GM04504 (cell line): ENCODE results near the gene TNFRSF8.

Source experiments
- DNase-seq: peaks from one replicate; pipeline ENCODE4 v3.0.0-alpha.2; 2012; ENCODE audit warnings: low read depth

Gene TNFRSF8

DNA sequence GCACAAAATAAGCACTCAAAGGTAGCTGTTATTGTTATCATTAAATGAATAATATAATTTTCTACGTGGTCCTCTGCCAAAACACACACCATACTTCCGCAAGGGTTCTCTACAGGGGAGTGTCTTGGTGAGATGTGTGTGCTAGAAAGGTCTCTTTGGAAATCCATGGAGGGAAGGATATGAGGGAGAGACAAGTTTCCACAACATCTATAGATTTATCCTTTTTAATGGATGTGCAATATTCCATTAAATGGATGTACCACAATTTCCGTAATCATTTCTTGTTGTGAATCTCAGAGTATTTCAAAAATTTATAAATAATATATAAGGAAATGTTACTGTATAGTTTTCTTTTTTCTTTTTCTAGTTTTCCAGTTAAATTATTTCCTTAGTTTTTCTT, 2.6 kb upstream of the TNFRSF8 start:
- DNase-seq: no peak

DNA sequence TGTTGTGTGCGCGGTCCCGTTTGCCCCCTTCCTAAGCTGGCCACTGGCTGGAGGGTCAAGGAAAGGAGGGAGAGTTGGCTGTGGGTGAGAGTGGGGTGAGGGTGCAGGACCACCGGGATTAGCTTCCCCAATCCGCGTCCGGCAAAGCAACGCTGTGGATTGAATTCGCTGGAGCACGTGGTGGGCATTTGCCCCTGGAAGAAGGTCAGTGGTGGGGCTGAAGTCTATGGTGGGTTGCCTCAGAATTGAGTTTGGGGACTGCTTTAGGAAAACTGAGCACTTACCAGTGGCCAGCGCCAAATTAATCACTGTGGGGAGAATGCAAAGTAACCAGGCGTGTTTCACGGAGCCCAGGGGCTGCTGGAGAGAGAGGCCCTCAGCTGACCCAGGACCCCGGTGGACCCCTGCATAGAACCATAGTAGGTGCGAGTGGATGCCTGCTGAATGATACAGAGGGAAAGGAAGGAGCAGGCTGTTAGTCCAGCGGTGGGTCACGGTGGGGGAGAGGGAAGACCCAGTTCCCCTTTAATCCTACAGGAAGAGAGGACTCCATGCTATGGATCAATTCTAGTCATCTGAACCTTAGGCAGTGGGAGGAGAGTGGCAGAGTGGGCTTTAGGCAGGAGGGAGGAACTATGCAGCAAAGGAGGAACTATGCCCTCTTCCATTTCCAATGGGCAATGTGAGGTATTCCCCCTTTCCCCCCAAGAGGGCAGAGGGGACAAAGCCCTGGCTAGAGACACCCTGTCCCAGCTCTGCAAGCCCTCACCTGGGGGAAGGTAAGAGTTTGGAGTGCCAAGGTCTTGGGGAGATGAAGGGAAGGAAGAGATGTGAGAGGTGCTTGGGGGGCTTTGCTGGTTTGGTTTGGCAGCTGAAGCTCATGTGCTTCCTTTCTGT, 1.2 kb downstream of the TNFRSF8 start:
- no peak for DNase-seq

DNA sequence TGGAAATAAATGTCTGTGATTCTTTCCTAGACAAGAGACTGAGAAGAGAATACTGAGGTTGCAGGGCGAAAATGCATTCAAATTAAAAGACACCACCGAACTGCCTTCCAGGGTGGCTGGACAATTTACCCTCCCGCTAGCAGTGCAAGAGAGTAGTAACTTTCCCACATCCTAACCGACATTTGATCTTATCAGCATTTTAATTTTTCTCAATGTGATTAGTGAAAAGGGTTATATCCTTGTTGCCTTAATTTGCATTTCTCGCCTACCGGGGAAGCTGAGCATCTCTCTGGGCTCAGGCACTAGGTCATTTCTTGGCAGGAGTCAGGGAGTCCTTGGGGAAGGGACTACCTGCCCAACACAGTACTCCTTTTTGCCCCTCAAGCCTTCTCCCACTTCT, 2.8 kb downstream of the TNFRSF8 start:
- DNase-seq: no peak

DNA sequence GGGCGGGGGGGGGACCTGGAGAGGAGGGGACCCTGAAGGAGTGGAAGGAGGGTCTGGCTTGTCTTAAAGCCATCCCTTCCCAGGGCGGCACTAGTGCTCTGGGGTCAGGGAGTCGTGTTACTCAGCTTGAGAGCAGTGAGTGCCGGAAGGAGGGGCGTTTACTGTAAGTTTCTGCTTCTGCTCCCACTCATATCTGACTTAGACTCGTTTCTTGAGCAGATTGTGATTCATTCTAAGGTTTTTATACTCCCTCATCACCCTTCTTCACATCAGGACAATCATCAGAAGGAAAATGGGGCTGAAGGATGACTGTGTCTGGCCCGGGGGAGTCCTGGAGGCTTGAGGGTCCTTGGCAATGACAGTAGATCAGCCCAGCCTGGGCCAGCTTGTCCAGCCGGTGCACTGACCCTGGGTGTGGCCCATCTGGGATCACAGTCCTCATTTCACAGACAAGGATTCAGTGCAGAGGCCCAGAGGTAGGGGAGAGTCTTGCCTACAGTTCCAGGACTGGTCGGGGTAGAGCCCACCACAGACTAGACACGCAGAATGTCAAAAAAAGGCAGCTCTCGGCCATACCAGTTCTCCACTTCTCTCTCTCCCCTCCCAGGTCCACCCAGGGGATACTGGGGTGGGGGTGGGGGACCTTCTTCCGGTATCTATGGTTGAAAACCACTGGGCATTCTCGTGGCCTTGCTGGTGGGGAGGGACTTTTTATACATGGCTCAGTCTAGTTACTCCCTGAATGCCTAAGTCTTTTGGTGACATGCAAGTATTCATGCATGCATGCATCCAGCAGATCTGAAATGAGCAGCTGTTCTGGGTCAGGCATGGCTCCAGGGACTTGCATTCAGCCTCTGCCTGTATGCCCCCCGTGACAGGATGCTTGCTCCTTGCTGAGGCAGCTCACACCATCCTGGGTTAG, 5.1 kb downstream of the TNFRSF8 start:
- DNase-seq: no peak

DNA sequence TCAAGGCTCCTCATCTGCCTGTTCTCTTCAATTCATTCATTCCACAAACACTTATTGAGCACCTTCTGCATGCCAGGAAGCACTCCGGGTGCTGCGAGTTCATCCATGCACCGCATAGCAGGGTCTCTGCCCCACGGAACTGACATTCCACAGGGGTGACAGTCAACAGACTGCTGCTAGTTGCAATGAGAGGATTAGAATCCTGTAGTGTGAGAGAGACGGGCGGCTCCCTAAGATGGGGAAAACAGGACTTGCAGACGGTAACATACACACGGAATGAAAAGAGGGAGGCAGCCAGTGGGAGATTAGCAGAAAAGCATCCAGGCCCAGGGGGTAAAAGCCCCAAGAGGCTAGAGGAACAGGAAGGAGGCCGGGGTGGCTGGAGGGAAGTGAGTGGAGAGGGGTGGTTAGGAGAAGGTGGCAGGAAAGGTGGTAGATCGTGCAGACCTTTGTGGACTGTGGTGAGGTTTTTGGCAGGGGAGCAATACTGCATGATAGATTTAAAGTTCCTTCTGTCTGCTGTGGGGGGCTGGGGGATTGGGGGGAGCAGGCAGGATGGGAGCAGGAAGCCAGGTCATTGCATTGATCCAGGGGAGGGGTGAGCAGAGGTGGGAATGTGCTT, 6.6 kb downstream of the TNFRSF8 start:
- DNase-seq: no peak

DNA sequence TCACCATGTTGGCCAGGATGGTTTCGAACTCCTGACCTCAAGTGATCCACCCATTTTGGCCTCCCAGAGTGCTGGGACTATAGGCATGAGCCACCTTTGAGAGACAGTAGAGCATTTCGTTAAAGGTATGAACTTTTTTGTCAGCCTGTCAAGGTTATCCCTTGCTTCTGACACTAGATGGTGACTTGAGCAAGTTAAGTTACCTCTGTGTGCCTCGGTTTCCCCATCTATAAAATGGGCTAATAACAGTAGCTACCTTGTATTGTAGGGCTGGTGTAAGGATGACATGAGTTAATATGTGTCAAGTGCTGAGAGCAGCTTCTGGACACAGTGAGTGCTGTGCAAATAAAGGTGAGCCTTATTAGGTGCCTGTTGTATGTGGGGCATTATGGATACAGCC, 8.8 kb downstream of the TNFRSF8 start:
- DNase-seq: no peak

DNA sequence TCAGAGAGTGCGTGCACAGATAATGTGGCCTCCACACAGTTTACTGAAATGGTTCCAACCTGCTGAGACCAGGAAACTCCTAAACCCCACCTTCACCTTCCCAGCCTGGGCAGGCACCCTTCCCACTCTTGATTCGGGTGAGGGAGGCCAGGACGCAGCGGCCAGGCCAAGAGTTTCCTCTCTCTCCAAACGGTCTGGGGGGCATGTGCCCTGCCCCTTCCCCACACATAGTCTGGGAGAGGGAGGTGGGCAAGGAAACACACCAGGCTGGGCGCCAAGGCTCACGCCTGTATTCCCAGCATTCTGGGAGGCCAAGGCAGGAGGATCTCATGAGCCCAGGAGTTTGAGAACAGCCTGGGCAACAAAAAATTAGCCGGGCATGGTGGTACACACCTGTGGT, 9.6 kb downstream of the TNFRSF8 start:
- DNase-seq: no peak

DNA sequence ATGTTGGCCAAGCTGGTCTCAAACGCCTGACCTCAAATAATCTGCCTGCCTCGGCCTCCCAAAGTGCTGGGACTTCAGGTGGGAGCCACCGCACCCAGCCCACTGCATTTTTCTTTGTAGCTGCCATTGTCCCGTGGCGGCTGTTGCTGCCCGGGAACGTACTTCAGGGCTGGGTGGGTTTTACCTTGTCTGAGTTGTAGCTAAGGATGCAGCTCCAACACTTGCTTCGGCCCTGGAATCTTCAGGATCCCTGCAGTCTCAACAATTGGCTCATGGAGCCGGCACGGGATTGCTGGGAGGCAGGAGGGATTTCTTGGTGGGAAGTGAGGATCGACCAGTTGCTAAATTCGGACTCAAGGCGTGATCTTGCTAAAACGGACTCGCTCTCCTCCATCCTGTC, 10.7 kb downstream of the TNFRSF8 start:
- DNase-seq: no peak

DNA sequence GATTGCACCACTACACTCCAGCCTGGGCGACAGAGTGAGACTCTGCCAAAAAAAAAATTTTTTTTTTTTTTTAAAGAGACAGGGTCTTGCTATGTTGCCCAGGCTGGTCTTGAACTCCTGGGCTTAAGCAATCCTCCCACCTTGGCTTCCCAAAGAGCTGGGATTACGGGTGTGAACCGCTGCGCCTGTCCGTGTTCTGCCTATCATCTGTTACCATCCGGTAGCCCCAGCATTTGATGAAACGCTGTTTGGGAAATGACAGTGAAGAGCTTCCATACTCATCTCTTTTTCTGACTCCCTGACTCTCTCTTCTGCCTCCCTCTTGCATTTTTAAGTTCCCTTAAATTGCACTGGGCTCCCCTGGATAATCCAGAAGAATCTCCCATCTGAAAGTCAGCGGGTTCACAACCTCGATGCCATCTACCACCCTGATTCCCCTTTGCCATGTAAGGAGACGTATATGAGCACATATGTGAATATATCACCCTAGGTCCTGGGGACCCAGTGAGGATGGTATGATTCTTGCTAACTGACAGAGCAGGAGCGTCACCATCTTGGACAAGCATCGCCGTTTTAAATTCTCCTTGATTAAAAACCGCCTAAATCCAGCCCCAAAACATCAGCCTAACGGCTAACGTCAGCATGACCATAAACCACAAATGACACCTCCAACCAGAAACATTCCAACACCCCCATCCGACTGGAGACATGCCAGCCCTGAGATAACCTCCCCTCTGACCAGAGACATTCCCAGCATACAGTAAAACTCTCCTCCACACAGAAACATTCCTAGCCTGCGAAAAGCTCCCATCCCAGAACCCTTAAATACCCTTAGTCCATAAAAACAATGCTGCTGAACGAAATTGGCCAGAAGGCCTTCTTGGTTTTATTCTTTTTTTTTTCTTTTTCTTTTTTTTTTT, 12.4 kb downstream of the TNFRSF8 start:
- peak; percentile 58 for DNase-seq

DNA sequence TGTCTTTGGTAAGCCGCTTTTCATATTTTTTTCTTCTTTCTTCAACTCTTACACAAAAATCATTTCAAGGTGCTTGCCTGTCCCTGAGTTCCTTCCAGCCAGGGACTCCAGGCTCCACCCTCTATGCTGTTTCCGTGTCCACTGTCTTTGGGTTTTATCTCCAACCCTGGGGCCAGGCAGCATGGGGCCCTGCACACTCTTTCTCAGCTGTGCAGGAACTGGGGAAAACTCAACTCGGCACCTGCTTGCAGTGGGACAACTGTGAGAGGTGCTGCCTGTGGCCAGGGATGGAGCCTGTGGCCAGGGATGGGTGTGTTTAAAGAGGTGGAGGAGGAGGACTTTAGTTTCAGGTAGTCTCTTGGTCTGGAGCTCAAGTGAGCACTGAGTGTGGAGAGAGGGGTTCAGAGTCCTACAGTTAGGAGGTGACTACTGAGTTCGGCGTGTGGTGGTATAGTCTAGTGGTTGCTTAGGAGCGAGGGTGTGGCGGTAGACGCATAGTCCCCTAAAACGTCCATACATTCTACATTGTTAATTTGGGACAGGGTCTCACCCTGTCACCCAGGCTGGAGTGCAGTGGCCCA, 13.4 kb downstream of the TNFRSF8 start:
- no peak for DNase-seq

DNA sequence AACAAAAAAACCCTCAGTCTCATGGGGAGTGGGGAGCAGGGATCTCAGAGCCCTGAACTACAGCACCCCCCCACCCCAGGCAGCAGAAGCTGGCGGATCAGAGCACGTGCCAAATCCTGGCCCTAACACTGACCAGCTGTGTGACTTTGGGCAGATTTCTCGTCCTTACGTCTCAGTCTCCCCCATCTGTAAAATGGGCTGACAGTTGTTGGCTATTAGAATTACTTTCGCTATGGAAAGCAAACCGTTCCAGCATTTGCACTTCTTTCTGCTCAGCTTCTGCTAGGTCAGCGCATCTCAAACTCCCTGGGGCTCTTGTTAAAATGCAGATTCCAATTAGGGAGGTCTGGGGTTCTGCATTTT, 15.5 kb downstream of the TNFRSF8 start:
- no peak for DNase-seq

DNA sequence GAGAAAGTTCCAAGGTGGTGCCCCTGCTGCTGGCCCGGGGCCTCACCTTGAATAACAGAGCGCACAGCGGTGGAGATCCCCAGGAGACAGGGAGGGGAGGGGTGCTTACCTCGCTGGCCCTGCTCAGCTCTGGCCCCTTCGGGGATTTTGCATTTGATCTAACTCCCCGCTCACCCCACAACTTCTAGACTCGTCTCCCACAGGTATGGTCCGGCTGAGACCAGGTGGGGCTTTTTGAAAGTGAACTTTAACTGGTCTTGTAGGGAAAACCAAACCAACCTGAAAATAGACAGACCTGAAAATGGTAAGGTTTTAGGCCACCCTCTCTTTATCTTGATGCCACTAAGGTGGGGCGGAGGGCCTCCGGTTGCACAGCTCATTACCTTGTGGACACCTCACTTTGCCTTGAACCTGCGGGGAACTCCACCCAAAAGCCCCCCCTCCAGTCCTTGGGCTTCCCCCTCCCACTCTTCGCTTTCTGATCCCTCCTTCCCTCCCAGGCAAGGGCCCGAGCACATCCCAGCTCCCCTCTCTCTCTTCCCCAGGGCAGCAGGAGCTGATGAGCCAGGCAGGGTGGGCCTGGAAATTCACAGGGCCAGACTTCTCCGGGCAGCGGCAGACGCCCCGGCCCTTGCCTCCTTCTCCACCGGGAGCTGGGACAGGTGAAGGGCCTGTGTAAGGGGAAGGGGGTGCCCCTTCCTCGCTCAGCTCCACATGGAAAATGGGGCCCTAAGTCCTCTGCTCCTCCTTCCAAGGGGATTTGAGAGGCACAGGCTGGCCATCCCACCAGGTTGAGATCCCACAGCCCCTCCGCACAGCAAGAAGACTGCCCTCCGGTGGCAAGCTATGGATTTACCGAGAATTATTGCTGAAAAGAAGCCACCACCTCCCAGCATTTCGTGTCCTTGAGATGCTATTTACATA, 16.1 kb downstream of the TNFRSF8 start:
- no peak for DNase-seq

DNA sequence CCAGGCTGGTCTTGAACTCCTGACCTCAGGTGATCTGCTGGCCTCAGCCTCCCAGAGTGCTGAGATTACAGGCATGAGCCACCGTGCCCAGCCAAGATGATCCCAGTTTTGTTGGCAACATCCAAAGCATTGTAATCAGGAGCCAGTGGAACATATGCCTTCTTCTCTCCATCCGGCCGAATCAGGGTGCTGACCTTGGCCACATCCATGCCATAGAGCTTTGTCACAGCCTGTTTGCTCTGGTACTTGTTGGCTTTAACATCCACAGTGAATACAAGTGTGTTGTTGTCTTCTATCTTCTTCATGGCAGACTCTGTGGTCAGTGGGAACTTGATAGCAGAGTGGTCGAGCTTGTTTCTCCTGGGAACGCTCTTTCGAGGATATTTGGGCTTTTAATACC, 17.1 kb downstream of the TNFRSF8 start:
- no peak for DNase-seq

DNA sequence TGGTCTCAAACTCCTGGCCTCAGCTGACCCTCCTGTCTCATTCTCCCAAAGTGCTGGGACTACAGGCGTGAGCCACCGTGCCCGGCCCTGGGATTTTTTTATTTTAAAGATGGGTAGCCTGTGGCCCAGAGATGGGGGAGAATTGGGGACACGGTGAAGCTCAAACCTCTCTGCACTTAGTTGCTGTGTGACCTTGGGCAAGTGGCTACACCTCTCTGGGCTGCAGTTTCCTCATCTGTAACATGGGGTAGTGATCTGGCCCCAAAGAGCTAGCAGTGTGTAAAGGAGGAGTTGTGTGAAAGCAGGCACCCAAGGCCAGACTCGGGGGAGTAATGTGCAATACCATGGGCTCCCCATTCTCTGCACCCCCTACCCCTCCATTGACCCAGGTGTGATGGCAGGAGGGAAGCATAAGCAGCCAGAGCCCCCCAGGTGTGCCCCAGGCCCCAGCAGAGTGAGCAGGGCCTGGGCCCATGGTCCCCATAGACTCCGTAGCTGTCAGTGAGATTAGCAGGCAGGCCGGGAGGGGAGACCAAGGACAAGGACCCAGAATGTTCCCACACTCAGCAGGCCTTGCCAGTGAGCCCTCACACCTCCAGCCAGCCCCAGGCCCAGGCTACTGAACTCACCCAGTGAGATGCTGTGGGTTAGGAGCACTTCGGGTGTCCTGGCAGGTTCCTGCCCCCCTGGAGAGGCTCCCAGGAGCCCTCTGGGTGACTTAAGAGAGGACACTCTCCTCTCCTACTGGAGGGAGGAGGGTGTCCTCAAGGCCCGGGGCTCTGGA, 17.9 kb downstream of the TNFRSF8 start:
- no peak for DNase-seq

DNA sequence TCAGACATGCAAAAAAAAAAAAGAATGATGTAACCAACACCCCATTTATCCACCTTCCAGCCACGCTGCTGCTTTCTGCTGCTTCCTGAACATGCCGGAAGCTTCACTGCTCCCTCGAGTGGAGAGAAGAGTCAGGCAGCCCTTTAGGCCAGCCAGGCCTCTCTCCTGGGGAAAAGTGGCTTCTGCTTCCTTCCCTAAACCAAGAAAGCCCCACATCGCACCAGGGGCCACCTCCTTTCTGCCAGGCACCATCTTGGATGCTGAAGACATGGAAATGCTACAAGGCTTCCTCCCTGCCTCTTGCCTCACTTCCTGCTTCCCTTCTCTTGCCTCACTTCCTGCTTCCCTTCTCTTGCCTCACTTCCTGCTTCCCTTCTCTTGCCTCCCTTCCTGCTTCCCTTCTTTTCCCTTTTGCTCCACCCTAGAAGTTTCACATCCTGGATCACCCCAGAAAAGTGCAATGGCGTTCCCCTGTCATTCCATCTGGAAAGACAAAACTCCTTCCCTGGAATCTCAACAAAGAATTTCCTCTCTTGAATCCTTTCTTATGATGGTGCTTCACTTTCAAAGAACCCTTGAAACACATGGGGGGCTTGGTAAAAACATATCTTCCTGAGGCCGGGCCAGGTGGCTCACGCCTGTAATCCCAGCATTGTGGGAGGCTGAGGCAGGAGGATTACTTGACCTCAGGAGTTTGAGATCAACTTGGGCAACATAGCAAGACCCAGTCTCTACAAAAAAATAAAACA, 18.7 kb downstream of the TNFRSF8 start:
- no peak for DNase-seq

DNA sequence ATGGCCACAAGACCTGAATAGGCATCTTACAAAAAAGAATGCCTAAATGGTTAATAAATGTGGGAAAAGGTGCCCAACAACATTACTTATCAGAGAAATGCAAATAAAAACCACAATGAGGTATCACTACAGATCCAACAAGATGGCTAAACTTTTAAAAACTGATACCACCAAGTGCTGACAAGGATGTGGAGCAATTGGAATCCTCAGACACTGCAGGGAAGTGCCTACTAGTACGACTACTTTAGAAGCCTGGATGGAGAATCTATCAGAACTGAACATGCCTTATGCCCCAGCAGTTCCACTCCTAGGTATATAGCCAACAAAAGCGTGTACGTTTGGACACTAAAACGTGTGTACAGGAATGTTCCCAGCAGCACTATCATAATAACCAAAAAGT, 19.9 kb downstream of the TNFRSF8 start:
- no peak for DNase-seq

DNA sequence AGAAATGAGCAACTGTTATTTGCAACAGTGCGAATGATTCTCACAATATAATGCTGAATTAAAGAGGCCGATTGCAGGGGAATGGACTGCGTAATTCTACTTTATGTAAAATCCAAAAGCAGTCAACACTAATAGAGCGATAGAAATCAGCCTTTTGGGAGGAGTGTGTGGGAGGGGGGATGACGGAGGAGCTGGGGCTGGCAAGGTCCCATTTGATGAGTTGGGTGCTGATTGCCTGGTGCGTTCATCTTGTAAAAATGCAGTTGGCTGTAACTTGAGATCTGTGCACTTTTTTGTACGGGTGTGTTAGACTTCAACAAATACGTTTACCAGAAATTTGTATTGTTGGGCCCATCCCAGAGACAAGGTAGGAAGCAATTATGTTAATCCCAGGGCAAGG, 20.7 kb downstream of the TNFRSF8 start:
- no peak for DNase-seq

DNA sequence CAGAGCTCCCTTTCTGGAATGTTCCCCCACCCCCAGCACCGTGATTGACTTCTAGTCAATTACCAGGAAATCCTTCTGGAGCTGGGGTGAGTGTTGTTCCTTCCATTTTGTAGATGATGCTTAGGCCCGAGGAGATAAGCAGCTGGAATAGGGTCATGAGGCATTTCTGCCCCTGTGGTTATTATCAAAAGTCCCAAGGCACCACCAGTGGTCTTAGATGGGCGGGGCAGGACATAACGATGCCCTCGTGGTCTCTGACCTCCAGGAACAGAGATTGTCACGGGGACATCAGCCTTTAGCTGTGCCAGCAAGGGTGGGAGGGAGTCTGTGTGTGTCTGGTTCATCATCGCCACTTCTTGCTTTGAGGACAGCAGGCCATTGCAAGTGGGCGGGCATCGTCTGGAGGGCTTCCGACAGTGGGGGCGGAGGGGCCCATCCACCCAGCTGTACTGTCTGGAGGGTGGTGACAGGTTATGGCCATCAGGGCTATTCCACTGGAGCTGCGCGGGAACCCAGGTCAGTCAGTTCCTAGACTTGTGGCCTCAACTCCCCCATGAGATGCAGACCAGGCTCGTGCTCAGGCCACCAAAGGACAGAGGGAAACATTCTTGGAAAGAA, 22.6 kb downstream of the TNFRSF8 start:
- no peak for DNase-seq
